Bronchial epithelial cell (primary cell): ENCODE results near the gene SH3BGRL. TPM values are rescaled to one million over a fixed set of nuclear protein-coding genes. Genes with fewer than 3 reads are reported as not detected.
A peak's percentile ranks its signal among the peaks of the same experiment; 100 is the strongest.

Source experiments
- DNase-seq: peaks from one replicate; pipeline ENCODE4 v3.0.0-alpha.2; 2010; ENCODE audit warnings: low read depth
- FAIRE-seq: peaks from 2 replicates; lab custom pipeline; 2011; peaks lifted over from hg19 to GRCh38; lab: Jason Lieb, UNC
- H3K27me3 ChIP-seq: 2 replicates; pipeline ENCODE4 v1.5.1; 2011; ENCODE audit warnings: low read length; ENCODE audit not compliant: control insufficient read depth, insufficient read depth
- H3K36me3 ChIP-seq: 2 replicates; pipeline ENCODE4 v1.5.1; 2011; ENCODE audit warnings: low read length; ENCODE audit not compliant: control insufficient read depth, insufficient read depth
- H3K4me3 ChIP-seq: 2 replicates; pipeline ENCODE4 v1.5.1; 2011; ENCODE audit warnings: mild to moderate bottlenecking, low read depth, low read length, control low read depth
- CTCF ChIP-seq: IDR thresholded peaks from 2 replicates; pipeline ENCODE4 v1.5.1; 2011; ENCODE audit warnings: mild to moderate bottlenecking, moderate library complexity, low read length, control low read depth, inconsistent platforms; ENCODE audit not compliant: insufficient read depth, severe bottlenecking
- total RNA-seq: library from RNA; depleted of rRNA; stranded (reverse); fragments of >200 nt; gene quantifications from 2 replicates; pipeline ENCODE4 v1.2.1, GENCODE V29; 2014

Gene SH3BGRL
- total RNA-seq, 1 donor from 2014 or later = 7.9 TPM

DNA sequence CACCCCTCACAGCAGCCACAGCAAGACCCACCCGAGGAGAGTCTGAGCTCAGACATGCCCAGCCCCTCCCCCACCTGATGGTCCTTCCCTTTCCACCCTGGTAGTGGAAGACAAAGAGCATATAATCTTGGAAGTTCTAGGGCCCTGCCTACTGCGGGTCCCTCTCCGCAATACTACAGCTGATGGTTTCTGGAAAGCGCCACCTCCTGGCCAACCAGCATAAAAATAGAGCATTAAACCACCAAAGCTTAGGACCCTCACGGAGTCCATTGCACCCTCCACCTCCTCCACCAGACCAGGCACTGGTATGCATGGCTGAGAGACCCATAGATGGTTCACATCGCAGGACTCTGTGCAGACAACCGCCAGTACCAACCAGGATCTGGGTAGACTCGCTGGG lies 78.2 kb downstream of the SH3BGRL start:
- FAIRE-seq (no peak), DNase-seq (no peak)
- H3K27me3 ChIP-seq = no peaks in the 10 kb centered on the region
- H3K4me3 ChIP-seq = no peak overlapping the region
- TF ChIP-seq CTCF = no peak
- no peaks in the 10 kb centered on the region for H3K36me3 ChIP-seq

GRCh38 chrX:81286075-81286474 lies 84.2 kb downstream of the SH3BGRL start:
- no peak for TF ChIP-seq CTCF
- no peaks in the 10 kb centered on the region for H3K27me3 ChIP-seq
- H3K36me3 ChIP-seq = no peaks in the 10 kb centered on the region
- no peak for DNase-seq
- no peak for FAIRE-seq
- H3K4me3 ChIP-seq = no peak overlapping the region

- TF ChIP-seq CTCF = no peak
- H3K27me3 ChIP-seq = no peaks in the 10 kb centered on the region
- DNase-seq (peak; percentile 47), FAIRE-seq (no peak)
- H3K36me3 ChIP-seq = no peaks in the 10 kb centered on the region
- H3K4me3 ChIP-seq = no peak overlapping the region
These were observed 84.7 kb downstream of the SH3BGRL start for GRCh38 chrX:81286608-81287007.

DNA sequence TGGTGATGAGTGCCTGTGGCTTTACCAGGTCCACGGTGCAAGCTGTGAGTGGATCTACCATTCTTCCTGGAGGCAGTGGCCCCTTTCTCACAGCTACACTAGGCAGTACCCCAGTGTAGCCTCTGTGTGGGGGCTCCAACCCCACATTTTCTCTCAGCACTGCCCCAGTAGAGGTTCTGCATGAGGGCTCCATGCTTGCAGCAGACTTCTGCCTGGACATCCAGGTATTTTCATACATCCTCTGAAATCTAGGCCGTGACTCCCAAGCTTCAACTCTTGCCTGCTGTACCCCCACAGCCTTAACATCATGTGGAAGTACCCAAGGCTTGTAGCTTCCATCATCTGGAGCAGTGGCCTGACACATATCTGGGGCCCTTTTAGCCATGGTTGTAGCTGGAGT lies 90.1 kb downstream of the SH3BGRL start:
- H3K4me3 ChIP-seq = no peak overlapping the region
- no peak for FAIRE-seq
- H3K36me3 ChIP-seq = no peaks in the 10 kb centered on the region
- DNase-seq = no peak
- H3K27me3 ChIP-seq = no peaks in the 10 kb centered on the region
- TF ChIP-seq CTCF = no peak

DNA sequence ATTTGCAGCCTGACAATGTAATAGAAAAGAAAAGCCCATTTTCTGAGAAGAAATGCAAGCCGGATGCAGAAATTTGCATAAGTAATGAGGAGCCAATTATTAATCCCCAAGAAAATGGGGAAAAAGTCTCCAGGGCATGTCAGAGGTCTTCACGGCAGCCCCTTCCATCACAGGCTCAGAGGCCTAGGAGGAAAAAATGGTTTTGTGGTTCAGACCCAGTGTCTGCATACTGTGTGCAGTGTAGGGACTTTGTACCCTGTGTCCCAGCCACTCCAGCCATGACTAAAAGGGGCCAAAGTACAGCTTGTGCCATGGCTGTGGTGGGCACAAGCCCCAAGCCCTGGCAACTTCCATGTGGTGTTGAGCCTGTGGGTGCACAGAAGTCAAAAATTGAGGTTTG lies 92.2 kb downstream of the SH3BGRL start:
- no peak for TF ChIP-seq CTCF
- no peaks in the 10 kb centered on the region for H3K36me3 ChIP-seq

GRCh38 chrX:81301877-81302276 lies 100.0 kb downstream of the SH3BGRL start:
- DNase-seq (peak; percentile 56), FAIRE-seq (no peak)
- no peak overlapping the region for H3K4me3 ChIP-seq

More for the DNA sequence above, 92.2 kb downstream of the SH3BGRL start:
- FAIRE-seq = no peak
- Histone ChIP-seq H3K4me3 (no peak overlapping the region), H3K27me3 (no peaks in the 10 kb centered on the region)
- DNase-seq = no peak

More at GRCh38 chrX:81301877-81302276, 100.0 kb downstream of the SH3BGRL start:
- TF ChIP-seq CTCF = no peak
- H3K36me3 ChIP-seq = no peaks in the 10 kb centered on the region
- no peaks in the 10 kb centered on the region for H3K27me3 ChIP-seq
